Upper lobe of left lung (tissue), 6 donors: Measurements from ENCODE around the gene ERG28. TPM values are rescaled to one million over a fixed set of nuclear protein-coding genes. Genes with fewer than 3 reads are reported as not detected.

Experiments used
- ATAC-seq, 2 donors: fragments of 200-7000 bp; cut with Tn5 transposase; one replicate each; pipeline ENCODE4 v1.9.1; 2022; ENCODE audit warnings: mild to moderate bottlenecking in 2 of 2, moderate library complexity in 2 of 2; ENCODE audit not compliant: low FRiP score in 2 of 2
- DNase-seq, 2 donors: peaks; one replicate each; pipeline ENCODE4 v3.0.0-alpha.2; 2019 to 2020
- H3K27ac ChIP-seq, 4 donors: fragments of 200-600 bp; sonication (generic); one replicate each; pipeline ENCODE4 v1.5.1; 2016 to 2019
- H3K27me3 ChIP-seq, 4 donors: fragments of 200-600 bp; sonication (generic); one replicate each; pipeline ENCODE4 v1.5.1; 2017 to 2019
- H3K36me3 ChIP-seq, 4 donors: fragments of 200-600 bp; sonication (generic); one replicate each; pipeline ENCODE4 v1.5.1; 2016 to 2019
- H3K4me1 ChIP-seq, 4 donors: fragments of 200-600 bp; sonication (generic); one replicate each; pipeline ENCODE4 v1.5.1; 2018 to 2019
- H3K4me3 ChIP-seq, 4 donors: fragments of 200-600 bp; sonication (generic); one replicate each; pipeline ENCODE4 v1.5.1; 2017 to 2019; ENCODE audit warnings: mild to moderate bottlenecking in 2 of 4, moderate library complexity in 1 of 4
- H3K9me3 ChIP-seq, 4 donors: fragments of 200-600 bp; sonication (generic); one replicate each; pipeline ENCODE4 v1.5.1; 2018 to 2019
- CTCF ChIP-seq, 6 experiments: fragments of 450-650 bp in 4 of 6; fragments of 200-600 bp in 2 of 6; sonication (generic) in 2 of 6; IDR thresholded peaks; one replicate each; pipeline ENCODE4 v1.5.1; 2016 to 2019; ENCODE audit warnings: antibody characterized with exemption in 6 of 6
- EP300 ChIP-seq, 4 donors: sonication (generic); formaldehyde crosslinking; IDR thresholded peaks; one replicate each; pipeline ENCODE4 v1.5.1; 2017; ENCODE audit warnings: antibody characterized with exemption in 4 of 4, control low read depth in 2 of 4
- POLR2A ChIP-seq, 4 donors: fragments of 450-650 bp; IDR thresholded peaks; one replicate each; pipeline ENCODE4 v1.5.1; 2016 to 2017; ENCODE audit warnings: antibody characterized with exemption in 4 of 4, mild to moderate bottlenecking in 2 of 4
- POLR2AphosphoS5 ChIP-seq, 2 donors: sonication (generic); formaldehyde crosslinking; IDR thresholded peaks; one replicate each; pipeline ENCODE4 v1.5.1; 2017; ENCODE audit warnings: antibody characterized with exemption in 2 of 2
- WGBS, 2 donors: methylation state at CpG; one replicate each; pipeline ENCODE4 v1.1.5; 2017 to 2018; 5-methylcytosine and 5-hydroxymethylcytosine counted together
- total RNA-seq, 6 donors: library from RNA; depleted of rRNA in 4 of 6; stranded (reverse); fragments of >200 nt in 4 of 6; gene quantifications; one replicate each; pipeline versions ENCODE4 v1.1.0 to v1.2.1, GENCODE V29; 2016 to 2021
- donor health status: DM: no; HTN: no; CAD: no; lungs with moderate emphysema.
- donor health status: DM: no; HTN: yes; CAD: no; lungs with severe emphysema.

ERG28 gene
- total RNA-seq, 6 donors from 2014 or later, result 6.3 to 36.0 (median 17.3) TPM

GRCh38 chr14:75673345-75674035 lies 12.8 kb upstream of the ERG28 start:
- ATAC-seq (no peak), DNase-seq (no peak)
- Histone ChIP-seq H3K27ac (no peak overlapping the region), H3K27me3 (no peaks in the 10 kb centered on the region), H3K4me3 (no peak overlapping the region), H3K4me1 (no peaks in the 10 kb centered on the region), H3K36me3 (peaks cover 0 to 24% (median 10%) of the 10 kb centered on the region in 4 donors), H3K9me3 (no peaks in the 10 kb centered on the region)
- 94% methylated on average over 4 of the region's 4 CpGs for WGBS, 2 donors
- TF ChIP-seq POLR2A (IDR thresholded peaks at IDR 0.05) (no peak), CTCF (IDR thresholded peaks at IDR 0.05) (no peak), POLR2AphosphoS5 (IDR thresholded peaks at IDR 0.05) (no peak), EP300 (IDR thresholded peaks at IDR 0.05) (no peak)

GRCh38 chr14:75672605-75673192 lies 12.0 kb upstream of the ERG28 start:
- WGBS, 2 donors, result 86 to 100% methylated on average over 1 of the region's 1 CpG
- no peak for DNase-seq
- no peak for ATAC-seq
- Histone ChIP-seq H3K27ac (no peak overlapping the region), H3K27me3 (no peaks in the 10 kb centered on the region), H3K4me3 (no peak overlapping the region), H3K36me3 (peaks cover 0 to 24% (median 10%) of the 10 kb centered on the region in 4 donors), H3K9me3 (no peaks in the 10 kb centered on the region), H3K4me1 (no peaks in the 10 kb centered on the region)
- TF ChIP-seq EP300 (IDR thresholded peaks at IDR 0.05) (no peak), POLR2AphosphoS5 (IDR thresholded peaks at IDR 0.05) (no peak), POLR2A (IDR thresholded peaks at IDR 0.05) (no peak), CTCF (IDR thresholded peaks at IDR 0.05) (no peak)

- Histone ChIP-seq H3K27me3 (no peaks in the 10 kb centered on the region), H3K27ac (no peak overlapping the region), H3K36me3 (peaks cover 4 to 30% (median 9%) of the 10 kb centered on the region in 4 donors), H3K4me1 (peaks cover under 1 to 7% (median 3%) of the 10 kb centered on the region in 4 donors), H3K9me3 (no peaks in the 10 kb centered on the region), H3K4me3 (no peak overlapping the region)
- no peak for TF ChIP-seq POLR2AphosphoS5 (IDR thresholded peaks at IDR 0.05)
- TF ChIP-seq POLR2A (IDR thresholded peaks at IDR 0.05), result no peak
- no peak for TF ChIP-seq EP300 (IDR thresholded peaks at IDR 0.05)
- no peak for TF ChIP-seq CTCF (IDR thresholded peaks at IDR 0.05)
- 82 to 84% methylated on average over 2 of the region's 2 CpGs for WGBS, 2 donors
- ATAC-seq (no peak), DNase-seq (no peak)
These were observed 6.6 kb upstream of the ERG28 start for GRCh38 chr14:75667099-75667765.

- no peak for ATAC-seq
- peaks cover 0 to 6% (median 2%) of the 10 kb centered on the region in 4 donors for H3K36me3 ChIP-seq
- no peak for DNase-seq
- H3K4me3 ChIP-seq, result no peak overlapping the region
- no peak for TF ChIP-seq EP300 (IDR thresholded peaks at IDR 0.05)
- TF ChIP-seq CTCF (IDR thresholded peaks at IDR 0.05), result no peak
- TF ChIP-seq POLR2A (IDR thresholded peaks at IDR 0.05), result no peak
- TF ChIP-seq POLR2AphosphoS5 (IDR thresholded peaks at IDR 0.05), result no peak
- H3K9me3 ChIP-seq, result no peaks in the 10 kb centered on the region
- peaks cover 9 to 25% (median 20%) of the 10 kb centered on the region in 4 donors for H3K4me1 ChIP-seq
- no peaks in the 10 kb centered on the region for H3K27me3 ChIP-seq
- H3K27ac ChIP-seq, result no peak overlapping the region
- 50 to 76% methylated on average over 3 of the region's 3 CpGs for WGBS, 2 donors
These were observed 2.3 kb upstream of the ERG28 start for GRCh38 chr14:75662966-75663365.
